IMR-90 (cell line): ENCODE results near the gene PRRG1. TPM values are rescaled to one million over a fixed set of nuclear protein-coding genes. Genes with fewer than 3 reads are reported as not detected.

Source experiments
- ATAC-seq: fragments of 200-7000 bp; cut with Tn5 transposase; 2 replicates; pipeline ENCODE4 v1.9.1; 2020; ENCODE audit warnings: low read depth, mild to moderate bottlenecking, moderate library complexity
- BruUV-seq: library from RNA; stranded (reverse); fragments of 400-500 nt; replicated peaks from 2 replicates; lab custom pipeline; 2021; lab: Mats Ljungman, UMichigan
- CTCF ChIA-PET: fragments of 300-600 bp; formaldehyde crosslinking; extraction: SDS; loops from one replicate; lab custom pipeline; 2021; ENCODE audit warnings: antibody characterized with exemption; lab: Yijun Ruan, JAX
- POLR2A ChIA-PET: fragments of 300-600 bp; sonication (Branson Sonifier 250); formaldehyde crosslinking; loops from one replicate; lab custom pipeline; 2022; ENCODE audit warnings: antibody characterized with exemption; ENCODE audit not compliant: unreplicated experiment; lab: Charles Lee
- DNase-seq: peaks from one replicate; pipeline ENCODE4 v3.0.0; 2013
- H2AFZ ChIP-seq: replicated peaks from 2 replicates; pipeline ENCODE3; 2013; ENCODE audit warnings: low read length, mild to moderate bottlenecking; ENCODE audit not compliant: poor library complexity
- H2AK5ac ChIP-seq: 2 replicates; pipeline ENCODE4 v1.6.1; 2013; ENCODE audit warnings: low read depth, low read length, inconsistent platforms
- H2AK9ac ChIP-seq: replicated peaks from 2 replicates; pipeline ENCODE3; 2013; ENCODE audit warnings: mild to moderate bottlenecking, low read depth, low read length, moderate library complexity; ENCODE audit not compliant: poor library complexity
- H2BK120ac ChIP-seq: 2 replicates; pipeline ENCODE4 v1.6.1; 2013; ENCODE audit warnings: low read depth, low read length, inconsistent platforms
- H2BK15ac ChIP-seq: 3 replicates; pipeline ENCODE4 v1.6.1; 2013; ENCODE audit warnings: low read depth, low read length, inconsistent platforms
- H2BK20ac ChIP-seq: 2 replicates; pipeline ENCODE4 v1.6.1; 2013; ENCODE audit warnings: low read depth, mild to moderate bottlenecking, inconsistent platforms, low read length, moderate library complexity
- H2BK5ac ChIP-seq: 2 replicates; pipeline ENCODE4 v1.6.1; 2013; ENCODE audit warnings: mild to moderate bottlenecking, low read depth, low read length, inconsistent platforms; ENCODE audit not compliant: poor library complexity, severe bottlenecking
- H3K14ac ChIP-seq: replicated peaks from 2 replicates; pipeline ENCODE4 v1.6.1; 2013; ENCODE audit warnings: low read depth, low read length, inconsistent platforms
- H3K18ac ChIP-seq: 2 replicates; pipeline ENCODE4 v1.6.1; 2013; ENCODE audit warnings: low read depth, low read length, control low read depth
- H3K23ac ChIP-seq: 2 replicates; pipeline ENCODE4 v1.6.1; 2013; ENCODE audit warnings: low read depth, low read length, inconsistent platforms
- H3K27ac ChIP-seq: 2 replicates; pipeline ENCODE4 v1.5.1; 2013; ENCODE audit warnings: mild to moderate bottlenecking, control low read depth, low read length; ENCODE audit not compliant: insufficient read depth
- H3K27me3 ChIP-seq: 2 replicates; pipeline ENCODE4 v1.6.1; 2013; ENCODE audit warnings: low read length; ENCODE audit not compliant: control insufficient read depth, insufficient read depth
- H3K36me3 ChIP-seq: 2 replicates; pipeline ENCODE4 v1.6.1; 2013; ENCODE audit warnings: low read length, mixed read lengths; ENCODE audit not compliant: control insufficient read depth, insufficient read depth
- H3K4ac ChIP-seq: 2 replicates; pipeline ENCODE4 v1.6.1; 2013; ENCODE audit warnings: low read depth, low read length, inconsistent platforms
- H3K4me1 ChIP-seq: 2 replicates; pipeline ENCODE4 v1.6.1; 2013; ENCODE audit warnings: low read length, mixed read lengths; ENCODE audit not compliant: control insufficient read depth, insufficient read depth
- H3K4me2 ChIP-seq: 2 replicates; pipeline ENCODE4 v1.6.1; 2013; ENCODE audit warnings: low read depth, mild to moderate bottlenecking, control low read depth, low read length, moderate library complexity
- H3K4me3 ChIP-seq: 2 replicates; pipeline ENCODE4 v1.5.1; 2013; ENCODE audit warnings: low read depth, mild to moderate bottlenecking, control low read depth, low read length, moderate library complexity; ENCODE audit not compliant: insufficient read depth
- H3K56ac ChIP-seq: 2 replicates; pipeline ENCODE4 v1.6.1; 2013; ENCODE audit warnings: low read length, inconsistent platforms; ENCODE audit not compliant: insufficient read depth; ENCODE audit errors: extremely low read depth
- H3K79me1 ChIP-seq, 2 experiments: 2 replicates each; pipeline ENCODE4 v1.6.1; 2013; ENCODE audit warnings: low read length in 2 of 2, inconsistent platforms in 1 of 2, low read depth in 1 of 2
- H3K9ac ChIP-seq: 2 replicates; pipeline ENCODE4 v1.6.1; 2013; ENCODE audit warnings: low read depth, low read length, control low read depth
- H3K9me1 ChIP-seq: 2 replicates; pipeline ENCODE4 v1.6.1; 2013; ENCODE audit warnings: low read length, inconsistent platforms; ENCODE audit not compliant: insufficient read depth
- H3K9me3 ChIP-seq: 2 replicates; pipeline ENCODE4 v1.6.1; 2013; ENCODE audit warnings: low read length; ENCODE audit not compliant: control insufficient read depth, insufficient read depth
- H4K20me1 ChIP-seq: 2 replicates; pipeline ENCODE4 v1.6.1; 2013; ENCODE audit warnings: low read length, inconsistent platforms; ENCODE audit not compliant: insufficient read depth
- H4K5ac ChIP-seq: 2 replicates; pipeline ENCODE4 v1.6.1; 2013; ENCODE audit warnings: mild to moderate bottlenecking, low read depth, low read length, control low read depth
- H4K8ac ChIP-seq, 2 experiments: 2 replicates each; pipeline ENCODE4 v1.6.1; 2013; ENCODE audit warnings: low read depth in 2 of 2, low read length in 2 of 2, control low read depth in 1 of 2, inconsistent platforms in 1 of 2
- H4K91ac ChIP-seq: 2 replicates; pipeline ENCODE4 v1.6.1; 2013; ENCODE audit warnings: low read depth, low read length, inconsistent platforms; ENCODE audit not compliant: insufficient read depth
- CEBPB ChIP-seq: IDR thresholded peaks from 2 replicates; pipeline ENCODE4 v1.6.1; 2012; ENCODE audit warnings: low read depth, low read length, improper control_type of control experiment
- SMC3 ChIP-seq: fragments of 150-350 bp; IDR thresholded peaks from 2 replicates; pipeline ENCODE4 v1.6.1; 2016; ENCODE audit warnings: low read depth, mild to moderate bottlenecking, antibody characterized with exemption, low read length, moderate library complexity
- WGBS, 2 experiments: methylation state at CpG; one replicate each; pipeline versions ENCODE4 v1.1.5 to v1.1.7; 2013; ENCODE audit warnings: missing lambda C conversion rate in 2 of 2; ENCODE audit not compliant: insufficient read length in 1 of 2; ENCODE audit errors: extremely low coverage in 2 of 2; 5-methylcytosine and 5-hydroxymethylcytosine counted together
- dilution Hi-C: fragments of 300-500 bp; cut with HindIII; formaldehyde crosslinking; loops from one replicate; pipeline ENCODE4 v1.14.3; 2018; ENCODE audit warnings: low sequenced_read_pairs; ENCODE audit not compliant: unreplicated experiment
- in situ Hi-C: fragments of 300-500 bp; cut with MboI; formaldehyde crosslinking; loops from 3 replicates; pipeline ENCODE4 v1.14.3; 2019; ENCODE audit warnings: low sequenced_read_pairs, inconsistent platforms, mixed read lengths
- intact Hi-C: fragments of 100-400 bp; cut with micrococcal nuclease; formaldehyde crosslinking; loops from 2 replicates; pipeline ENCODE4 v1.10.0; 2022
- polyA plus RNA-seq, 3 experiments: library from polyadenylated mRNA; depleted of rRNA; stranded (reverse); fragments of >200 nt; gene quantifications; 2 replicates each; pipeline ENCODE4 v1.2.3, GENCODE V29; 2012; ENCODE audit warnings: low replicate concordance in 1 of 3
- total RNA-seq: library from RNA; depleted of rRNA; stranded (reverse); fragments of >200 nt; gene quantifications from 2 replicates; pipeline ENCODE4 v1.2.3, GENCODE V29; 2012

Gene PRRG1
- total and polyA plus RNA-seq, 2 of the 4 experiments (the other 2 are of a cell fraction) = 9.0 to 11.1 TPM

GRCh38 chrX:37332987-37333658 is 16.0 kb upstream of the PRRG1 start:
- Histone ChIP-seq H3K27ac (peak overlapping the region; percentile 59; the same call in 1 of the 2 replicates), H4K5ac (peak overlapping the region; percentile 56; the same call in 1 of the 2 replicates), H2AK5ac (no peak overlapping the region), H3K4me3 (no peak overlapping the region), H3K4me2 (peak overlapping the region; percentile 58; the same call in 1 of the 2 replicates), H3K9ac (no peak overlapping the region), H3K14ac (no peak overlapping the region), H3K36me3 (no peaks in the 10 kb centered on the region), H3K23ac (no peak overlapping the region), H2AFZ (no peak overlapping the region), H3K4ac (no peak overlapping the region), H2BK15ac (no peak overlapping the region), H4K91ac (no peak overlapping the region), H4K8ac (peak overlapping the region in 1 of 2 experiments; percentile 16; a peak in 1 of 4 replicates), H4K20me1 (no peaks in the 10 kb centered on the region), H2BK5ac (no peak overlapping the region), H2BK20ac (no peak overlapping the region), H3K56ac (no peak overlapping the region), H3K4me1 (no peaks in the 10 kb centered on the region), H2BK120ac (no peak overlapping the region), H3K27me3 (peaks cover 3% of the 10 kb centered on the region; the same call in 1 of the 2 replicates), H3K79me1 (no peaks in the 10 kb centered on the region), H2AK9ac (no peak overlapping the region), H3K9me3 (no peaks in the 10 kb centered on the region), H3K18ac (peak overlapping the region; percentile 81), H3K9me1 (no peaks in the 10 kb centered on the region)
- no TSS peak for BruUV-seq
- peak; percentile 10 for DNase-seq
- ATAC-seq = peak; percentile 27; the same call in 1 of the 2 replicates
- intact Hi-C loops = no loop called here
- dilution Hi-C loops = no loop called here
- TF ChIP-seq SMC3 (no peak), CEBPB (peak; percentile 55; the same call in 1 of the 2 replicates)
- ChIA-PET CTCF (no interaction called here), POLR2A (no interaction called here)
- in situ Hi-C loops = no loop called here
- 48% methylated on average over 3 of the region's 8 CpGs; no CpG with 5 or more reads in 1 of the 2 experiments for WGBS, 2 experiments
